Measurements from ENCODE around the gene ABL2.

ABL2 gene

DNA sequence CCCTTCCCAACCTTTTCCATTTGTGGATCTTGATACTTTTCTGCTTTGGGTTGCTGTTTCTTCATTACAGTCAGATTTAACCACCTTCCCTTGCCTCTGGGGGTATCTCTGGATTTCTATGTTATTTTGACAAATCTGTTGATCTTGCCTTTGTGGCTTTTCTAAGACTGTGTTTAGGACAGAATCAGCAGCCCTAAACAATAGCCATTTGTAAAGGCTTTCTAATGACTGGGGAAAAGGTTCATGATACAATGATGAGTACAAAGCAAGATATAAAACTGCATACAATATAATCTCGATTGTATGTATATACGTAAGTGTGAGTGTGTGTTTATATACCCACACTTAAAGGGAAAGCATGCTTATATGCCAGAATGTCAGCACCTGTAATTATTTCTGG, 176.0 kb downstream of the ABL2 start:
- Histone ChIP-seq H3K4me1 (ENCODE audit: control insufficient read depth, insufficient read depth, low read length) (peaks cover 5% of the 10 kb centered on the region), H3K4me3 (ENCODE audit: low read depth, low read length) (no peak overlapping the region), H3K36me3 (ENCODE audit: control insufficient read depth, insufficient read depth, low read length) (no peaks in the 10 kb centered on the region), H3K27me3 (ENCODE audit: control insufficient read depth, insufficient read depth, low read length) (no peaks in the 10 kb centered on the region), H3K9ac (ENCODE audit: low read depth, low read length) (no peak overlapping the region), H3K9me3 (ENCODE audit: control insufficient read depth, insufficient read depth, low read length) (no peaks in the 10 kb centered on the region)

DNA sequence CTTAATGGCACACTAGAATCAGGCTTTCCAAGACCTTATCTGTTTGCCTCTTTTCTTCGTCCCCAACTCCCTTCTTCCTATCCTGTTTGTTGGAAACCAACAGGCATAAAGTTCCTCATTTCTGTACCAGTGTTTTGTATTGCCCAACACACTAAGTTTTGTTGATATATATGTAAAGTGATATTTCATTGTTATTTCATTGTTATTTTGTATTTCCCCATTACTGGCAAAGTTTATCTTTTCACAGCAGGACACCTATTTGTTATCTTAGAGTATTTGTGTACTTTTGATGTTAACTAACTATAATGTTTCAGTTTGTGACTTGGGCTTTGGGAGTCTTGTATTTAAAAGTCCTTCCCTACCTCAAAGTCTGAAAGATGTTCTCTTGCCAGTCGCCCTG, 176.7 kb downstream of the ABL2 start:
- Histone ChIP-seq H3K9me3 (ENCODE audit: control insufficient read depth, insufficient read depth, low read length) (no peaks in the 10 kb centered on the region), H3K4me1 (ENCODE audit: control insufficient read depth, insufficient read depth, low read length) (no peaks in the 10 kb centered on the region), H3K36me3 (ENCODE audit: control insufficient read depth, insufficient read depth, low read length) (no peaks in the 10 kb centered on the region), H3K9ac (ENCODE audit: low read depth, low read length) (no peak overlapping the region), H3K4me3 (ENCODE audit: low read depth, low read length) (no peak overlapping the region), H3K27me3 (ENCODE audit: control insufficient read depth, insufficient read depth, low read length) (no peaks in the 10 kb centered on the region)

Measured in iPS-15b (cell line).